Fibroblast of villous mesenchyme (primary cell): Measurements from ENCODE around the gene P2RX7. TPM values are rescaled to one million over a fixed set of nuclear protein-coding genes. Genes with fewer than 3 reads are reported as not detected.

Experiments
- DNase-seq: peaks from one replicate; pipeline ENCODE4 v3.0.0-alpha.2; 2010; ENCODE audit warnings: low read depth
- H3K4me3 ChIP-seq: 2 replicates; pipeline ENCODE4 v1.5.1; 2011; ENCODE audit warnings: low read depth, mild to moderate bottlenecking, low read length
- total RNA-seq: library from RNA; depleted of rRNA; stranded (reverse); fragments of >200 nt; gene quantifications from 2 replicates; pipeline ENCODE4 v1.2.3, GENCODE V29; 2012
- TF ChIP-seq, protein P1 (sequence below): IDR thresholded peaks from 2 replicates; pipeline ENCODE4 v1.5.1; 2012; ENCODE audit warnings: low read depth, mild to moderate bottlenecking, low read length; ENCODE audit not compliant: insufficient read depth

P2RX7 gene
- total RNA-seq, 1 donor: 0.43 TPM

GRCh38 chr12:121214166-121214777 is 81.6 kb downstream of the P2RX7 start:
- DNase-seq: peak; percentile 89
- H3K4me3 ChIP-seq: no peak overlapping the region
- TF ChIP-seq, protein P1, sequence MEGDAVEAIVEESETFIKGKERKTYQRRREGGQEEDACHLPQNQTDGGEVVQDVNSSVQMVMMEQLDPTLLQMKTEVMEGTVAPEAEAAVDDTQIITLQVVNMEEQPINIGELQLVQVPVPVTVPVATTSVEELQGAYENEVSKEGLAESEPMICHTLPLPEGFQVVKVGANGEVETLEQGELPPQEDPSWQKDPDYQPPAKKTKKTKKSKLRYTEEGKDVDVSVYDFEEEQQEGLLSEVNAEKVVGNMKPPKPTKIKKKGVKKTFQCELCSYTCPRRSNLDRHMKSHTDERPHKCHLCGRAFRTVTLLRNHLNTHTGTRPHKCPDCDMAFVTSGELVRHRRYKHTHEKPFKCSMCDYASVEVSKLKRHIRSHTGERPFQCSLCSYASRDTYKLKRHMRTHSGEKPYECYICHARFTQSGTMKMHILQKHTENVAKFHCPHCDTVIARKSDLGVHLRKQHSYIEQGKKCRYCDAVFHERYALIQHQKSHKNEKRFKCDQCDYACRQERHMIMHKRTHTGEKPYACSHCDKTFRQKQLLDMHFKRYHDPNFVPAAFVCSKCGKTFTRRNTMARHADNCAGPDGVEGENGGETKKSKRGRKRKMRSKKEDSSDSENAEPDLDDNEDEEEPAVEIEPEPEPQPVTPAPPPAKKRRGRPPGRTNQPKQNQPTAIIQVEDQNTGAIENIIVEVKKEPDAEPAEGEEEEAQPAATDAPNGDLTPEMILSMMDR: no peak

- DNase-seq: peak; percentile 98
- TF ChIP-seq, protein P1: no peak
- H3K4me3 ChIP-seq: no peak overlapping the region
Measured at GRCh38 chr12:121214855-121215745, 82.4 kb downstream of the P2RX7 start.

GRCh38 chr12:121216102-121216501 is 83.4 kb downstream of the P2RX7 start:
- TF ChIP-seq, protein P1: no peak
- no peak for DNase-seq
- no peak overlapping the region for H3K4me3 ChIP-seq

DNA sequence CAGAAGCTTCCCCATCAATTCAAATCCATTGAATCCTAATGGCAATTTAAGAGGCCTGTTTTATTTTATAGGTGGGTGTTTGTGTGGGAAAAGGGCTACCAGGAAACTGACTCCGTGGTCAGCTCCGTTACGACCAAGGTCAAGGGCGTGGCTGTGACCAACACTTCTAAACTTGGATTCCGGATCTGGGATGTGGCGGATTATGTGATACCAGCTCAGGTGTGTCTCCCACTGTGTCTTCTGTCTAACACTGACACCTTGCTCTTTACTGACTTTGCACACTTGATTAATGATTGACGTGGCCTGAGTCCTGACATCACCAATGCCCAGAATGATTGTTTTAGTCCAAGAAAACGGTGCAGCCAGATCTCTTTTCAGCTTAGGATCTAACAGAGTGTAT is 84.4 kb downstream of the P2RX7 start:
- no peak for DNase-seq
- TF ChIP-seq, protein P1: no peak
- no peak overlapping the region for H3K4me3 ChIP-seq

DNA sequence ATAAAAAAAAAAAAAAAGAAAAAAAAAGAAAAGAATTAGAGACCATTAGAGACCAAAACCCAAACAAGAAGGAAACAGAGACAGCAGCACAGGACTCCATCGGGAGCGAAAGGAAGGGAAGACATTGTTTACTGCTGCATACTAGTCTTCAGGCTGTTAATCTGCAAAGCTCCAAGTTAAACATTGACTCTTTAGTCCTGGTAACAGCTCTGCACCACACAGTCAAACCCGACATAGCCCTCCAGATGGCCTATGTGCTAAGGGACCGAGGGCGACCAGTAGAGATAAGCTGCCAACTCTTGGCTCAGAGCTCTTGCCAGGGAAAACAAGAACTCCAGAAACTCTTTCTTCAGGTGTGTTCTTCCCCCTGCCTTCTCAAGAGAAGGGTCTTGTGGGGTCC is 85.1 kb downstream of the P2RX7 start:
- no peak overlapping the region for H3K4me3 ChIP-seq
- TF ChIP-seq, protein P1: no peak
- no peak for DNase-seq

- DNase-seq: no peak
- no peak overlapping the region for H3K4me3 ChIP-seq
- TF ChIP-seq, protein P1: no peak
Measured at GRCh38 chr12:121218588-121219352, 86.1 kb downstream of the P2RX7 start.
